ENCODE data around the gene ARRDC2. TPM values are rescaled to one million over a fixed set of nuclear protein-coding genes. Genes with fewer than 3 reads are reported as not detected.

The ARRDC2 gene
- total RNA-seq, 1 donor, result 8.0 TPM

DNA sequence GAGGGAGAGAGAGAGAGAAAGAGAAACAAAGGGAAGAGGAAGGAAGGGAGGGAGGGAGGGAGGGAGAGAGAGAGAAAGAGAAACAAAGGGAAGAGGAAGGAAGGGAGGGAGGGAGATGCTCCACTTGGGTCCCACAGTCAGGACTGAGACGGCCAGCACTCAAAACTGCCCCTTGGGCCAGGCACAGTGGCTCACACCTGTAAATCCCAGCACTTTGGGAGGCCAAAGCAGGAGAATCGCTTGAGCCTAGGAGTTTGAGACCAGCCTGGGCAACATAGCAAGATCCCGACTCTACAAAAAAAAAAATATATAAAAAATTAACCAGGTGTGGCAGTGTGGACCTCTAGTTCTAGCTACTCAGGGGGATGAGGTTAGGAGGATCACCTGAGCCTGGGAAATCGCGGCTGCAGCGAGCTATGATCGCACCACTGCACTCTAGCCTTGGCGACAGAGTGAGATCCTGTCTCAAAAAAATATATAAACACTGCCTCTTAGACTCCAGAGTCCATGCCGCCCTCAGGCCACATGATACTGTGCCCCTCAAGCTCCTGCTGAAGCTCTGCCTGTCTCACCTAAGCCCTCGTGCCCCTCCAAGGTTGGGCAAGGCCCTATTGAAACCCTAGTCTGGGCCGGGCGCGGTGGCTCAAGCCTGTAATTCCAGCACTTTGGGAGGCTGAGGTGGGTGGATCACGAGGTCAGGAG is 8.4 kb downstream of the ARRDC2 start:
- DNase-seq (ENCODE audit: low read depth), result no peak
- H3K4me3 ChIP-seq (ENCODE audit: low read depth, low read length), result no peak overlapping the region
- no peak for TF ChIP-seq CTCF (IDR thresholded peaks at IDR 0.05; ENCODE audit: insufficient read depth, low read length)

- no peak for DNase-seq (ENCODE audit: low read depth)
- no peak overlapping the region for H3K4me3 ChIP-seq (ENCODE audit: low read depth, low read length)
- no peak for TF ChIP-seq CTCF (IDR thresholded peaks at IDR 0.05; ENCODE audit: insufficient read depth, low read length)
Measured at GRCh38 chr19:18017275-18018083, 9.5 kb downstream of the ARRDC2 start.

DNA sequence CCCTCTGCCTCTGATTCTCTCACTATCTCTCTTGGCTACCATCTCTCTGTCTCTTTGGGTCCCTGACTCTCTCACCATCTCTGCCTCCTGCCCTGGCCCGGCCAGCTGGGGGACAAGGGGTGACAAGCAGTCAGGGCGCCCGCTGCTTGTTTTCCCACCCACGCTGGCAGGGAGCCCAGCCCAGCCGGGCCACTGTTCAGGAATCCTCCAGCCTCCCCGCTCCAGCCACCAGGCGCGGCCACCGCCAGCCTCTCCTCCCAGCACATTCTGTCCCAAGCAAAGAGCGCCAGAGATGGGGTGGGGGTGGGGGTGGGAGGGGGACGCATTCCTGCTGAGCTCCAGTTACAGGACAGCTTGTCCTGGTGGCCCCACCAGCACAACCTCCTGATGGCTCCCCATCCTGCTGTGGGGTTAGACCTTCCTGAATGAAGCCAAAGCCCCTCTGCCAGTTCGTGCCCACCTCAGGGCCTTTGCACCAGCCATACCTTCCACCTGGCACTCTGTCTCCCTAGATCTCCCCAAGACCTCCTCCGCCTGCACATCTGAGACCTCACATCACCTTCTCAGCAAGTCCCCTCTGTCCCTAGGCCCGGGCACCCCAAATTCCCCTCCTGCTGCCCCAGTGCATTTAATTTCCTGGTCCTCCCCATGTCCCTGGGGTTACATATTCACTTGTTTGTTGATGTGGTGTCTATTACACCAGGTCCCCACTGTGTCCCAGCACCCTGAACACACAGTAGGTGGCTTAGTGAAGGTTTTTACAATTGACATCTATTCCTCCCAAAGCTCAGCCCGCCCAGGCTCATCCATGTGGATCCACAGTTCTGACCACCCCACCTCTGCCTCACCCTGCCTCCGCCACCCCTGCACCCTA is 12.5 kb downstream of the ARRDC2 start:
- DNase-seq (ENCODE audit: low read depth), result no peak
- no peak for TF ChIP-seq CTCF (IDR thresholded peaks at IDR 0.05; ENCODE audit: insufficient read depth, low read length)
- H3K4me3 ChIP-seq (ENCODE audit: low read depth, low read length), result no peak overlapping the region

- H3K4me3 ChIP-seq (ENCODE audit: low read depth, low read length), result no peak overlapping the region
- DNase-seq (ENCODE audit: low read depth), result peak; percentile 84
- TF ChIP-seq CTCF (IDR thresholded peaks at IDR 0.05; ENCODE audit: insufficient read depth, low read length), result no peak
Measured at GRCh38 chr19:18021121-18021755, 13.3 kb downstream of the ARRDC2 start.

GRCh38 chr19:18023622-18024251 is 15.8 kb downstream of the ARRDC2 start:
- no peak for DNase-seq (ENCODE audit: low read depth)
- H3K4me3 ChIP-seq (ENCODE audit: low read depth, low read length), result no peak overlapping the region
- TF ChIP-seq CTCF (IDR thresholded peaks at IDR 0.05; ENCODE audit: insufficient read depth, low read length), result no peak

DNA sequence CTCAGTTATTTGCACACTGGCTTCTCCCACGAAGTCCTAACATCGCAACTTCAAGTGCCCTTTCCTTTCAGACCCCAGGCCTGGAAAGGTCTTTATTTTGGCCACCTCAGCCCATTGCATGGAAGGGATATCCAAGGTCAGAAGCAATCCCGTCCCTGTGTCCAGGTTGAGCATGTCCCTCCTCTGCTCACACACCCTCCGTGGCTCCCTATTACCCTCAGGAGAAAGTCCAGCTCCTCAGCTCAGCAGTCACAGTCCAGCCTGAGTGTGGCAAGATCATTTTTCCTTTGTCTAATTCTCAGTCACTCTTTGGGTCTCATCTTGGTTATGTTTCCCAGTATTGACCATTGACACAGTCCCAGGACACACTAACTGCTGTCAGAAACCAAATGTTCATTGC is 19.2 kb downstream of the ARRDC2 start:
- TF ChIP-seq CTCF (IDR thresholded peaks at IDR 0.05; ENCODE audit: insufficient read depth, low read length), result no peak
- H3K4me3 ChIP-seq (ENCODE audit: low read depth, low read length), result no peak overlapping the region
- DNase-seq (ENCODE audit: low read depth), result no peak

Measured in fibroblast of the aortic adventitia (primary cell).